Measurements from ENCODE around the gene TPM1.

The TPM1 gene

DNA sequence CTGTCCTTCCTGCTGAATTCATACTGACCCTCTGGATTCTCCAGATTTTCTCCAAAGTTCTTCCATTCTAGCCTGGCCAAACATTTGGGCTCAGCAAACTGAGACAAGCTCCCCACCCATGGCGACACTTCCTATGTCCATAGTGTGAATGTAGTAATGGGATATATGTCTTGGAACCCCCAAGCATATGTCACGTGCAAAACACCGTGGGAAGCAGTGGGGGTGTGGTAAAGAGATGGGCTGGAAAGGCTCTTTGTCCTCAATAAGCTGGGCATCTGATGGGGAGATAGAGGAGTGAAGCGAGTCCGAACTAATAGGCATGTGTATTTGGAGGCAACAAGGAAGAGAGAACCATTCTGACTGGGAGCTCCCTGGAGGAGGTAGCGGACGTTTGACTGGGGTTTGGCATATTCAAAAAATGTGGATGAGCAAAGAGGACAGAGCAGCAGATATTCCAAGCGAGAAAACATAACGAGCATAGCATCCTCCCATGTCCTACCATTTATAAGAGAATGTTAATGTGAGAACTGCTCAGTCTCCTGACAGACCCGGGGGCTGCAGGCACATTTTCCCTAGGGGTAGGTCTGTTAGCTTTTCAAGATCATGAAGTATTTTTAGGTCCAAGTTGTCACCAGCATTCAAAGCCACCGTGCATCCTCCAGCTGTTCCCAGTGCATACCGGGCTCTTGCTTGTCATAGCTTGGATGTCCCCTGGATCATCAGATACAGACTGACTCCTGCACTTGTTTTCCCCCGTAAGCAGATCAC is 25.6 kb downstream of the TPM1 start:
- Mint-ChIP-seq H3K4me1 (no peaks in the 10 kb centered on the region), H3K36me3 (ENCODE audit: insufficient read depth) (peaks cover 4% of the 10 kb centered on the region), H3K27me3 (no peaks in the 10 kb centered on the region), H3K9me3 (no peaks in the 10 kb centered on the region), H3K27ac (ENCODE audit: low read depth) (no peak overlapping the region), H3K4me3 (no peak overlapping the region)
- no peak for ATAC-seq (replicated peaks; ENCODE audit: extremely low read depth, poor library complexity, severe bottlenecking)
- no peak for DNase-seq (ENCODE audit: low spot score in 2 of 2)

DNA sequence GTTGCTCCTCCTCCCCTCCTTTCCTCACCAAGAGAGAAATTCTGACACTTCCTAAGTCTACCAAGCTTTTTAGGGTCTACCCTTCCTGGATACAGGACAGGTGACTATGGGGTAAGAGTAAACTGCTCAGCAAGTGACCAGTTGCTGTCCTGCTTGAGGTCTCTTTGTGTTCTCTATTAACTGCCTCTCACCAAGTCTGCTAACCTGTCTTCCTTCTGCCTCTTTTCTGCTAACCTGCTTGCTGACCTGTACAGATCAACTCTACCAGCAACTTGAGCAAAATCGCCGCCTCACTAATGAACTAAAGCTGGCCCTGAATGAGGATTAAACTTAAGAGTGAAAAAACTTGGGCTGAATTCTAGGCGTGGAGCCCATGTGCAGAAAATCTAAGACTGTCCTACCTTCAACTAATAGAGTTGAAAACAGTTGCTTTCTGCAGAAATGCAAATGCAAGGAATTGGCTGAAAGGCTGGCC is 27.1 kb downstream of the TPM1 start:
- ATAC-seq (replicated peaks; ENCODE audit: extremely low read depth, poor library complexity, severe bottlenecking) = no peak
- H3K4me3 Mint-ChIP-seq = no peak overlapping the region
- H3K27ac Mint-ChIP-seq (ENCODE audit: low read depth) = no peak overlapping the region

DNA sequence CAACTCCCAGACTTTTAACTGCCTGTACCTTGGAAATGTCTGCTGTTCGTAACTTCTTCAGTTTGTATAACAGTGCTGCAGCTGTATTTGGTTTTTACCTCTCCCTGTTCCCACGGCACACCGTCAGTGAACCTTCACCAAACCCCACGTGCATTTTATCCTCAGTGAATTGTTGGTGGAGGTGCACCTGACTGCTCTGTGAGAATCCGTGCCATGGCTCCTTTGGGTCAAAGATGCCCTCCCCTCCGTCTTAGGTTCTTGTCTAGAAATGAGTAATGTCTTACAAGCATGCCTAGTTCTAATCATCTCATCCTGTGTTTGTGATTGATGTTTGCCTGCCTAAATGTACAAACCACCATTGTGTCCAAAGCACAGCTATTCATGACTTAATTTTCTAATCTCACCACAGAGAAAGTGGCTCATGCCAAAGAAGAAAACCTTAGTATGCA is 28.2 kb downstream of the TPM1 start:
- ATAC-seq (replicated peaks; ENCODE audit: extremely low read depth, poor library complexity, severe bottlenecking) = no peak
- Mint-ChIP-seq H3K4me3 (no peak overlapping the region), H3K27ac (ENCODE audit: low read depth) (no peak overlapping the region)

More for the DNA sequence above, 27.1 kb downstream of the TPM1 start:
- peaks cover 4% of the 10 kb centered on the region for H3K36me3 Mint-ChIP-seq (ENCODE audit: insufficient read depth)
- DNase-seq (ENCODE audit: low spot score in 2 of 2) = no peak
- H3K27me3 Mint-ChIP-seq = no peaks in the 10 kb centered on the region
- H3K4me1 Mint-ChIP-seq = no peaks in the 10 kb centered on the region
- H3K9me3 Mint-ChIP-seq = no peaks in the 10 kb centered on the region

DNA sequence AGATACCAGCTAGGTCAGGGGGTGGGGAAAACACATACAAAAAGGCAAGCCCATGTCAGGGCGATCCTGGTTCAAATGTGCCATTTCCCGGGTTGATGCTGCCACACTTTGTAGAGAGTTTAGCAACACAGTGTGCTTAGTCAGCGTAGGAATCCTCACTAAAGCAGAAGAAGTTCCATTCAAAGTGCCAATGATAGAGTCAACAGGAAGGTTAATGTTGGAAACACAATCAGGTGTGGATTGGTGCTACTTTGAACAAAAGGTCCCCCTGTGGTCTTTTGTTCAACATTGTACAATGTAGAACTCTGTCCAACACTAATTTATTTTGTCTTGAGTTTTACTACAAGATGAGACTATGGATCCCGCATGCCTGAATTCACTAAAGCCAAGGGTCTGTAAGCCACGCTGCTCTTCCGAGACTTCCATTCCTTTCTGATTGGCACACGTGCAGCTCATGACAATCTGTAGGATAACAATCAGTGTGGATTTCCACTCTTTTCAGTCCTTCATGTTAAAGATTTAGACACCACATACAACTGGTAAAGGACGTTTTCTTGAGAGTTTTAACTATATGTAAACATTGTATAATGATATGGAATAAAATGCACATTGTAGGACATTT is 28.9 kb downstream of the TPM1 start:
- no peaks in the 10 kb centered on the region for H3K9me3 Mint-ChIP-seq
- H3K27me3 Mint-ChIP-seq = no peaks in the 10 kb centered on the region
- H3K27ac Mint-ChIP-seq (ENCODE audit: low read depth) = no peak overlapping the region
- H3K36me3 Mint-ChIP-seq (ENCODE audit: insufficient read depth) = peaks cover 4% of the 10 kb centered on the region
- DNase-seq (ENCODE audit: low spot score in 2 of 2) = no peak
- peaks cover 9% of the 10 kb centered on the region for H3K4me1 Mint-ChIP-seq
- ATAC-seq (replicated peaks; ENCODE audit: extremely low read depth, poor library complexity, severe bottlenecking) = no peak
- no peak overlapping the region for H3K4me3 Mint-ChIP-seq

More for the DNA sequence above, 28.2 kb downstream of the TPM1 start:
- DNase-seq (ENCODE audit: low spot score in 2 of 2) = no peak
- H3K36me3 Mint-ChIP-seq (ENCODE audit: insufficient read depth) = peaks cover 4% of the 10 kb centered on the region
- peaks cover 4% of the 10 kb centered on the region for H3K4me1 Mint-ChIP-seq
- H3K27me3 Mint-ChIP-seq = no peaks in the 10 kb centered on the region
- no peaks in the 10 kb centered on the region for H3K9me3 Mint-ChIP-seq

DNA sequence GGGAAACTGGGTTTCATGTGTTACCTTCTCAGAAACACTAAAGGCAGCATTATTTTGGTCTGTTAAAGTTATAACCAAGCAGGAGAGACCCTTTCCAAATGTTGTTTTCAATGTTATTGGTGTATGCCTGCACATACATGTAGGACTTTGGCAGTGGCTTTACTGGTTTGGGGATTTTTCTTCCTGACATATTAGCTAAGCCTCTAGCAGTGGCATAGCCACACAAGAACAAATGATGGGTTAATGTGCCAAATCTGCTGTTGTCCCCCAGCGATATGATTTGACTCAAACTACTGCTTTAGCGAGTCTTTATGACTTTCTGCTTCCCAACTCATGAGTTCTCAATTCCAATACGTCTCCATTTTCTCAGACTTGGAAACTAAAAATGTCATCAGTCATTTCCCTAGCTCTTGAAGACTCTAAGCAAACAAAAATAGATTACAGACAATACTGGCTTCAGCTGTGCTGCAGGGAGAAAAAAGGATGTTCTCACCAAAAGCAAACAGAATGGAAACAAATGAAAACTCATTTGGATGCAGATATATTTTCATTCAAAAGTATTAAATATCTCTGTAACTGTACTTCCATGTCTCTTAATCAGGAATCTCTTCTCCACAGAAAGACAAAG is 29.6 kb downstream of the TPM1 start:
- no peaks in the 10 kb centered on the region for H3K27me3 Mint-ChIP-seq
- no peak overlapping the region for H3K27ac Mint-ChIP-seq (ENCODE audit: low read depth)
- H3K4me1 Mint-ChIP-seq = peaks cover 9% of the 10 kb centered on the region
- ATAC-seq (replicated peaks; ENCODE audit: extremely low read depth, poor library complexity, severe bottlenecking) (no peak), DNase-seq (ENCODE audit: low spot score in 2 of 2) (no peak)
- peaks cover 4% of the 10 kb centered on the region for H3K36me3 Mint-ChIP-seq (ENCODE audit: insufficient read depth)
- no peak overlapping the region for H3K4me3 Mint-ChIP-seq
- H3K9me3 Mint-ChIP-seq = no peaks in the 10 kb centered on the region

DNA sequence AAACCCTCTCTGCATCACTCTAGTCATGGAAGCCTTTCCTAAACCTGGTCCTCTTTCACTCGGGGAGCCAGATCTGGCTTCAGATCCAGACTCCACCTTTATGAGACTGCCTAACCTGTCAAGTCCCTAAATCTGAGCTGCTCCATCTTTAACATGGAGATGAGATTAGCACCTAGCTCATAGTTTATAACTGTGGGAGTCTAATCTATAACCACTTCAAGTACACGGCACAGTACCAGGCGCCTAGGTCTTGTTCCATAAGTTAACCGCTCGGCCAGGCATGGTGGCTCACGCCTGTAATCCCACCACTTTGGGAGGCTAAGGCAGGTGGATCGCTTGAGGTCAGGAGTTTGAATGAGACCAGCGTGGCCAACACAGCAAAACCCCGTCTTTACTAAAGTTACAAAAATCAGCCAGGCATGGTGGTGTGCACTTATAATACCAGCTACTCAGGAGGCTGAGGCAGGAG is 30.3 kb downstream of the TPM1 start:
- Mint-ChIP-seq H3K27ac (ENCODE audit: low read depth) (no peak overlapping the region), H3K9me3 (no peaks in the 10 kb centered on the region), H3K4me1 (peaks cover 9% of the 10 kb centered on the region), H3K4me3 (no peak overlapping the region), H3K27me3 (no peaks in the 10 kb centered on the region), H3K36me3 (ENCODE audit: insufficient read depth) (peaks cover 4% of the 10 kb centered on the region)
- DNase-seq (ENCODE audit: low spot score in 2 of 2) = no peak
- ATAC-seq (replicated peaks; ENCODE audit: extremely low read depth, poor library complexity, severe bottlenecking) = no peak

DNA sequence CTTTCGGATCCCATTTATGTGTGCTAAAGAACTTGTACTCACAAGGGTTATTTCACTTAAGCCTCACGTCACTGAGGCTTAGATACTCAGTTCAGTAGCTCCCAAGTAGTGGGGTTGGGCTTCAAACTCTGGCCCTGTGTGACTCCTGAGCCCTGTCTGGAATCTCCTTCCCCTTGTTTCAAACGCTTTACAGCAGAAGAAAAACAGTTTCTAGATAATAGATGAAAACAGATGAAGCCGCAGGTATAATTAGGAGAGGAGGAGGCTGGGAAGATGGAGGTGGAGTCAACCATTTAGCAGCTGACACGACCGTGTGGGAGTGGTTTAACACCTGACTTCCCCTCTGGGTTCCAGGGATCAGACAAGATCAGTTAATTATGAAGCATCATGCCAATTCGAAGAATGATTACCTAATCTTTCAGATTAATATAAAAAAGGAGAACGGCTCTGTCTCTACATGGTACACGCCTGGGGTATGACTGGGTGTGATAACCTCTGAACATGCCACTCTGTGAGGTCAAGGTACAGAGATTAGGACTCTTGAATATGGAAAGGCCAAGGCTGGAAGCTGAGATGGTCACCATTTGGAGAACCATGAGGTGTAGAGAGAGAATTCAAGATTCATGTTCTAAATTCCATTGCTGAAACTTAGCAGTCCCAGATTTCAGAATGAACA is 31.1 kb downstream of the TPM1 start:
- ATAC-seq (replicated peaks; ENCODE audit: extremely low read depth, poor library complexity, severe bottlenecking) = no peak
- DNase-seq (ENCODE audit: low spot score in 2 of 2) = no peak
- Mint-ChIP-seq H3K27me3 (no peaks in the 10 kb centered on the region), H3K9me3 (no peaks in the 10 kb centered on the region), H3K4me1 (peaks cover 9% of the 10 kb centered on the region), H3K27ac (ENCODE audit: low read depth) (no peak overlapping the region), H3K36me3 (ENCODE audit: insufficient read depth) (peaks cover 4% of the 10 kb centered on the region), H3K4me3 (no peak overlapping the region)

DNA sequence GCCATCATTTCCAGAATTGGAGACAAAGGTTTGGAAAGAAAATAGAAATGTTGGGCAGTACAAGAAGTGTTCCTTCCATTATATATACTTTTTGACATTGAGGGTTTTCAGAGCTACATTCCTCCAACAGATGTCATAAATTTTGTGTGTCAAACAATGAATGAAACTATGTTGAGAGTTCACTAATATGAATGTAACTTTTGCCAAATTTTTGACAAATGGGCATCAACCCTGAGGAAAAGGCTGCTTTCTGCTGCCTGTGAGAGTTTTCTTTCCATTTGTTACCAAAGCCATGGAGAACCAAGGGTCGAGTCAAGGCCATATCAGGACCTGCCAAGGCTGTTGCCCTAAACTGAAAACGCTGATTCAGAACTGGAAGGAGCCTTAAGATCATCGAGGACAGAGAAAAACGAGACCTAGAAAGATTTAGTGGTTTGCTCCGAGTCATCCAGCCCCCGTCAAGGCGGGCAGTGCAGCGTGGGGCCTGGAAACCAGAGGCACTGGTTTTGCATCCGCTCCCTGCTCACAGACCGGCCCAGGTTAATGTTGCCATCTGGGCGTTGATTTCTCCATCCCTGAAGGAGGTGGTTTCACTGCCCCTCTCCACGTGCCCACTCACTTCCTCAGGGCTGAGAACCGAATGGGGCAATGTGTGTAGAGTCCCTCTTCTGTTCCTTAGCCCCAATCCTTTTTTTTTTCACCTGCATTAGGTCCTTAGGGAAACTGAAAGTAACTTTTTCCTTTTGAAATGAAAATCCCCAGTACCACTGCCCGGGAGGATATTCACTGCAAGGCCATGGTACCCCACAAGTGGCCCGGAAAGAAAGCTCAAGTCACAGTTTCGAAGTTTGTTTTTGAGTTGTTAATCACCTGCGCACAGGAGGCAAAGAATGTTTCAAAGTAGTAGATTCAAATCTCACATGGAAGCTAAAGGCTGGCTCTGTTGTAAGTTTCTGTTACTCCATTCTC is 32.8 kb downstream of the TPM1 start:
- Mint-ChIP-seq H3K4me3 (no peak overlapping the region), H3K27ac (ENCODE audit: low read depth) (no peak overlapping the region), H3K4me1 (peaks cover 9% of the 10 kb centered on the region), H3K36me3 (ENCODE audit: insufficient read depth) (peaks cover 4% of the 10 kb centered on the region), H3K9me3 (no peaks in the 10 kb centered on the region), H3K27me3 (peaks cover 10% of the 10 kb centered on the region)
- ATAC-seq (replicated peaks; ENCODE audit: extremely low read depth, poor library complexity, severe bottlenecking) (no peak), DNase-seq (ENCODE audit: low spot score in 2 of 2) (no peak)

DNA sequence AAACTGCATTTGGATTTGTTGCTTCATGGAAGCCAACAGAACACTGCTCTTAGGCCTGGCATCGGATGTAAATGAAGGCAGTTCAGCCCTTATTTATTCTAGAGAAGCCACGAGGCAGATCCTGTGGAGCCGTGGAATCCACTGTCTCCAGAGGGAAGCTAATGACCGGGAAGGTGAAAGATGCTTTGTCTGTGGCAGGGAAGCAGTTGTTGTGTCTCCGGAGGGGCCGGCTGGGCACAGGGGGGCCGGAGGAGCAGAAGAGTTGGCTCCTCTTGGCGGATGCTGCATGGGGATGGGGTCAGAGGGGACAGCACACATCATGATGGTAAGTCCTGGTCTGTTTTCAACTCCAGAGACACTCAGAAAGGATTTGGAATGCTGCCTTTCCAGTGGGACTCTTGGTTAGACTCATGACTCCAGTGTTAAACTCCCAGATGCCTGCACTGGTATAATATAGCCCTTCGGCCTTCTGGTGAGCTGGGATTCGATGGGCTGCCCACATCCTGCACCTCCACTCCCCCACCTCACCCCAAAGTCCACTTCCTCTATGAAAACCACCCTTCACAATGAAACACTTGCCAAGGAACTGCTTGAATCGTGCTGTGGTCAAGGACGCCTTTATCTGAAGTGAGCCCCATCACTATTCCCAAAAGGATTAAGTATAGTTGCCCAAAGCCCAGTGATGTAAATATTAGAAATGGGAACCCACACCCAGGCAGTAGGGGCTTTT is 33.6 kb downstream of the TPM1 start:
- H3K36me3 Mint-ChIP-seq (ENCODE audit: insufficient read depth) = peaks cover 4% of the 10 kb centered on the region
- H3K4me1 Mint-ChIP-seq = peaks cover 9% of the 10 kb centered on the region
- no peak overlapping the region for H3K4me3 Mint-ChIP-seq
- no peaks in the 10 kb centered on the region for H3K9me3 Mint-ChIP-seq
- ATAC-seq (replicated peaks; ENCODE audit: extremely low read depth, poor library complexity, severe bottlenecking) = no peak
- H3K27ac Mint-ChIP-seq (ENCODE audit: low read depth) = no peak overlapping the region
- no peak for DNase-seq (ENCODE audit: low spot score in 2 of 2)
- H3K27me3 Mint-ChIP-seq = peaks cover 19% of the 10 kb centered on the region

DNA sequence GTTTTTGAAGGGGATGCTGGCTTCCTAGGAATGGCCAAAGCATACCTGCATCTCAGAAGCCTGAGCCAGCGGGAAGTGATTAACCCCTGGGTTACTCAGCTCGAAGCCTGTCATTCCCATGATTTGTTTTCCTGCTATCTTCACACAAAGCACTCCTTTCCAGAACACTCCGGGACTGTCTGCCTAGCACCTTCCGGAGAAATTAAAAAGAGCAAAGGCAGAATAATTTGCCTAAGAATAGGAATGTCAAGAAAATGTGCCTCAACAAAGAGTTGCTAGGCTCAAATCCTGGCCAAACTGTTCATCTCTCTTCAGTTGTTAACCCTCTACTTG is 34.1 kb downstream of the TPM1 start:
- Mint-ChIP-seq H3K36me3 (ENCODE audit: insufficient read depth) (peaks cover 2% of the 10 kb centered on the region), H3K9me3 (no peaks in the 10 kb centered on the region), H3K4me3 (no peak overlapping the region), H3K27me3 (peaks cover 24% of the 10 kb centered on the region), H3K4me1 (peaks cover 9% of the 10 kb centered on the region), H3K27ac (ENCODE audit: low read depth) (no peak overlapping the region)
- no peak for ATAC-seq (replicated peaks; ENCODE audit: extremely low read depth, poor library complexity, severe bottlenecking)
- DNase-seq (ENCODE audit: low spot score in 2 of 2) = no peak

DNA sequence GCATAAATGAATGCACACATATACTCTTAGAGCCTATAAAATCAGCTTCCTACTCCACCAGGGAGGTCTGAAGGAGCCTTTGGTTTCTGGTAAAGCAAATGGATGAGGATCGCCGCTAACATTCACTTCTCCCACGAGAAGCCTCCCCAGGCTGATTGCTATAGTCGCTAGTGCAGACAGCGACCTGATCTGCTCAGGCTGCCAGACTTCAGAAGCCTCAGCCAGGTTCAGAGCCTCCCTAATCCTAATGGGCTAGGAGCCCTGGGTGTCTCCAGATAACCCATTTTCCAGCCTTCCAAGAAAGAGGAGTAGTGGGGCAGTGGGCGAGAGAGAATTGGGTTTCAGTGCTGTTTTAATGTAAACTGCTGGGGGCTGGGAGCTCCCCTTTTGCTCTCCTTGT is 35.4 kb downstream of the TPM1 start:
- Mint-ChIP-seq H3K27me3 (peaks cover 37% of the 10 kb centered on the region), H3K9me3 (no peaks in the 10 kb centered on the region), H3K36me3 (ENCODE audit: insufficient read depth) (peaks cover 2% of the 10 kb centered on the region), H3K27ac (ENCODE audit: low read depth) (no peak overlapping the region), H3K4me1 (peaks cover 9% of the 10 kb centered on the region), H3K4me3 (no peak overlapping the region)
- DNase-seq (ENCODE audit: low spot score in 2 of 2) (no peak), ATAC-seq (replicated peaks; ENCODE audit: extremely low read depth, poor library complexity, severe bottlenecking) (no peak)

All from central memory CD8-positive, alpha-beta T cell (primary cell).